Epithelial cell of proximal tubule (primary cell): ENCODE results near the gene MESD. TPM values are rescaled to one million over a fixed set of nuclear protein-coding genes. Genes with fewer than 3 reads are reported as not detected.

Source experiments
- DNase-seq: peaks from one replicate; pipeline ENCODE4 v3.0.0-alpha.2; 2011; ENCODE audit warnings: low read depth
- H3K4me3 ChIP-seq: 2 replicates; pipeline ENCODE4 v1.5.1; 2011; ENCODE audit warnings: low read depth, mild to moderate bottlenecking, low read length
- total RNA-seq: library from RNA; depleted of rRNA; stranded (reverse); fragments of >200 nt; gene quantifications from 2 replicates; pipeline ENCODE4 v1.2.3, GENCODE V29; 2015
- TF ChIP-seq, protein P1 (sequence below): conservative IDR thresholded peaks from 2 replicates; pipeline ENCODE4 v1.5.1; 2012; ENCODE audit warnings: low read depth, mild to moderate bottlenecking, low read length

MESD gene
- total RNA-seq, 1 donor from 2014 or later = 27.0 TPM

DNA sequence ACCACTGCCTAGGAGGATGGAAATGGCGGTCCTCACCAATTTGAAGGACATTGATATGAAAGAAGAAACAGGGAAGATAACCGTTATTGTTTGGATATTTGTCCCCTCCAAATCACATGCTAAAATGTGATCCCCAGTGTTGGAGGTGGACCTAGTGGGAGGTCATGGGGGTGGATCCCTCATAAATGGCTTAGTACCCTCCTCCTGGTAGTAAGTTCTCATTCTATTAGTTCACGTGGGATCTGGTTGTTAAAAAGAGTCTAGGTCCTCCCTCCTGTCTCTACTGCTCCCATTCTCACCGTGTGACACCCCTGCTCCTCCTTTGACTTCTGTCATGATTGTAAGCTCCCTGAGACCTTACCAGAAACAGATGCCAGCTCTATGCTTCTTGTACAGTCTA is 41.6 kb upstream of the MESD start:
- no peak for DNase-seq
- TF ChIP-seq, protein P1, sequence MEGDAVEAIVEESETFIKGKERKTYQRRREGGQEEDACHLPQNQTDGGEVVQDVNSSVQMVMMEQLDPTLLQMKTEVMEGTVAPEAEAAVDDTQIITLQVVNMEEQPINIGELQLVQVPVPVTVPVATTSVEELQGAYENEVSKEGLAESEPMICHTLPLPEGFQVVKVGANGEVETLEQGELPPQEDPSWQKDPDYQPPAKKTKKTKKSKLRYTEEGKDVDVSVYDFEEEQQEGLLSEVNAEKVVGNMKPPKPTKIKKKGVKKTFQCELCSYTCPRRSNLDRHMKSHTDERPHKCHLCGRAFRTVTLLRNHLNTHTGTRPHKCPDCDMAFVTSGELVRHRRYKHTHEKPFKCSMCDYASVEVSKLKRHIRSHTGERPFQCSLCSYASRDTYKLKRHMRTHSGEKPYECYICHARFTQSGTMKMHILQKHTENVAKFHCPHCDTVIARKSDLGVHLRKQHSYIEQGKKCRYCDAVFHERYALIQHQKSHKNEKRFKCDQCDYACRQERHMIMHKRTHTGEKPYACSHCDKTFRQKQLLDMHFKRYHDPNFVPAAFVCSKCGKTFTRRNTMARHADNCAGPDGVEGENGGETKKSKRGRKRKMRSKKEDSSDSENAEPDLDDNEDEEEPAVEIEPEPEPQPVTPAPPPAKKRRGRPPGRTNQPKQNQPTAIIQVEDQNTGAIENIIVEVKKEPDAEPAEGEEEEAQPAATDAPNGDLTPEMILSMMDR = no peak
- H3K4me3 ChIP-seq = no peak overlapping the region

DNA sequence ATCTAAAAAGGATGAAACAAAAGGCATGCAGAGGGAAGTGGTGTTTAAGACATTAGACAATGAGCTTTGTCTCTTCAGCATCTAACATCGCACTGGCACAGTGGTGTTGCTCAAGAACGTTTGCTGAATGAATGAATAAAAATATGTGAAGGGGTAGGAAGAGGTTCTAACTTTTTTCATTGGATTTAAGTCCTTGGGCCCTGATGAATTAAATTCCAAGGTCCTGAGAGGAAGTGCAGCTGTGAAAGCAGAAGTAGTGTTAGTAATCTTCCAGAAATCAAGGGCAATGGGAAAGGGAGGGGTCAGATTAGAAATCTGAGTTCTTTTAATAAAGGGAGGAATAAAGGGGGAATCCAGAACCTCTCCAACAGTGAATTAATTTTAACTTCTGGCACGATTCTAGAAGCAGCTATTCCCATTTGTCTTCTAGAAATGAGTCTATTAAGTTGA is 40.7 kb upstream of the MESD start:
- H3K4me3 ChIP-seq = no peak overlapping the region
- DNase-seq = no peak
- TF ChIP-seq, protein P1 = no peak

DNA sequence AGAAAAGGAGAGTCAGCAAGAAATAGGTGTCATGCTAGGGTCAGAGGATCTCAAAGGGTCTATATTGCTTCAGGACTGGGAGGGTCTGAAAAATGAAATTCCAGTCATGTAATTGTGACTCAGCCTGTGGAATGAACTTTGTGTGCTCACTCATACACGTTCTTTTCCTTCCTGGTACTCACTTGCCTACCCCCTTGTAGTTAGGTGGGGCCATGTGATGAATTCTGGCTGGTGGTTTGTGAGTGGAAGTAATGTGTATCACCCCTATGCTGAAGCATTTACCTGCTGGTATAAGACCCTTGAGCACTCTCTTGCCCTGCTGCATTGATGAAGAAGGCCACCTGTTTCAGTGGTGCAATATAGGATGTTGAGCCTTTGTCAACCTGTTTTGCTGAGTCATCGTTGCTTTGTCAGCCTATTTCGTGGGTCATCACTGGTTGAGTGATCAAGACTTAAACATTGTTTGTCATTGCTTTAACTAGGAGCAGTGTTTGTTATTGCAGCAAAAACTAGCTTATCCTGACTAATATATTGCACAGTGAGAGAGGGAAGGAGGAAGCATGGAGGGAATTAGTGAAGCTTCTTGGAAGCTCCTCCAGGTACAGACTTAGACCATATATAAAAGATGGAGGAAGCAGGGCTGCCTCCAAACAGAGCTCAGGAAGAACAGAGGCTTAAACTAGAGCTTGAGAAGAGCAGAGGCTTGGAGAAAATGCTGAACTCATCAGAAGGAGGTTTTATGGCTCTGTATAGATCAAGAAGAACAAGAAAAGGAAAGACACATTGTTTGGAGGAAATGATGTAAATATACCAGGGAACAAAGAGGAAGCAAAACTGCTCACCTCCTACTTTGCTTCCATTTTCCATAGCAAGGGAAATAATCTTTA is 40.0 kb upstream of the MESD start:
- DNase-seq = no peak
- H3K4me3 ChIP-seq = no peak overlapping the region

DNA sequence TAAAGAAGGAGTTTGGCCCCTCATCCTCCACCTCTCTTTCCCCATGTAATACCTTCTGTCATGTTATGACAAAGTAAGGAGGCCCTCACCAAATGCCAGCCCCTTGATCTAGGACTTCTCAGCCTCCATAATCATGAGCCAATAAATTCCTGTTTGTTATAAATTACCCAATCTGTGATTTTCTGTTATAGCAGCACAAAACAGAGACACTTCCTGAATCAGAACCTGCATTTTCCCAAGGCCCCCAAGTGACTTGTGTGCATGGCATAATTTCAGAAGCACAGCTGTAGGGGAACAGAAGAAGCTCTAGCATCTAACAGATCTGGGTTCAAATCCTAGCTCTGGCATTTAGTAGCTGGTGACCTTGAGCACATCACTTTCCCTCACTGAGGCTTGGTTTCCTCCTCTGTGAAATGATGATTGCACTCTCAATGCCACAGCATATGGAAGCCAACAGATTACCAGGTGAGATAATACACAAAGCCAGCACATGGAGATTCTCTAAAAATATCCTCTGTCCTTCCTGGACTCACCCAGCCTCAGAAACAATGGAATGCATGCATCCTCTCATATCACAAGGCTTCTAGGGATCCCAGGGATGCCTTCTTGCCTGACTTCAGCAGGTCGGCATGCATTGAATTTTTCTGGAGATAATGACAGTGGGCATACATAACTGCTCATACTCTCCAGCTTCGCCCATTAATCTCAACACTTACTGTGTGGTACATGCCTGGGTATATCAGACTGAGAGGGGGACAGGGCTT is 37.4 kb upstream of the MESD start:
- TF ChIP-seq, protein P1 = no peak
- DNase-seq = no peak
- no peak overlapping the region for H3K4me3 ChIP-seq

More for the DNA sequence above, 40.0 kb upstream of the MESD start:
- TF ChIP-seq, protein P1 = no peak

DNA sequence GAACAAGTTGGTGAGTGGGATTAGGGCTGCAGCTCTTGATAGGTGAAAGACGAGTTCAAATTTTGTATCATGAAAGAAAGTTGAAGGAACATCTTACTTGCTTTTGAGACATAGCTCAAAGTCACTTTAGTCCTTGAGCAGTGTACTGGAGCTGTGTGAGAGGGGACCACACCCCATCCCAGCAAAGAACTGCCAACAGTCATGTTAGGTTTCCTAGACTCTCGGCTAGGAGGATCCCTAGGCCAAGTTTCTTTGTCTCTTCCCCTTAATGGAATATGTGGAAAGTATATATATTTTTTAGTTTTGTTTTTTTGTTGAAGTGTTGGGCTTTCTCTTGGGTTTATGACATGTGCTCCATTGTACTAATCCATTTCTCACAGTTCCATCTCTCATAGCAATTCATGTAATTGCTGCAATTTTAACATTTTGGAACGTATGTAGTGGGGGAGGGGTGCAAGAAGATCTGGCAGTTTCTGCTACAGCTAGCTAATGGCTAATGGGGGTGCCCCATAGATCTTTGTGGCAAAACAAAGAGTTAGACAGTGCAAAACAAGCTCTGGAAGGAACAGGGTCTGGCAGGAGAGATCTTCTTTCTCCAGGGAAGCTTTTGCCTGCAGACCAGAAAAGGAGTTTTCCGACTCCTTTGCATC is 36.2 kb upstream of the MESD start:
- DNase-seq = no peak
- no peak overlapping the region for H3K4me3 ChIP-seq
- TF ChIP-seq, protein P1 = no peak

DNA sequence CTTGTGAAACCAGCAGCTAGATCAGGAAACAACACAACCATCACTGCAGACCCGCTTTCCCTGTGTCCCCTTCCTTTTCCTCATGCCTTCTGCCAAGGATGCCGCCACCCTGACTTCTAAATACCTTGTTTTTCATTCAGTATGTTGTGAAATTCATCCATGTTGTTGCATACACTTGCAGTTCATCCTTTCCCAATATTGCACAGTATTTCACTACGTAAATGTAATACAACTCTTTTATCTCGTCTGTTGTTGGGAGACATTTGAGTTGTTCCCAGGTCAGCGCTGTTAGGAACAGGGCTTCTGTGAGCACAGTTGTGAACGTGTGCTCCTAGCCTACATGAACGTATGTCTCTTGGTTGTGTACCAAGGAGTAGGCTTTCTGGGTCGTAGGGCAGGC is 35.3 kb upstream of the MESD start:
- no peak overlapping the region for H3K4me3 ChIP-seq
- DNase-seq = no peak
- TF ChIP-seq, protein P1 = no peak
